GM12801 (cell line): ENCODE data around the gene DNMT1.

Experiments used
- CTCF ChIP-seq: IDR thresholded peaks from one replicate; pipeline ENCODE4 v1.5.1; 2011; ENCODE audit warnings: control low read depth; ENCODE audit not compliant: insufficient read length; ENCODE audit errors: extremely low read depth

DNMT1 gene

GRCh38 chr19:10104665-10105508 lies 89.9 kb downstream of the DNMT1 start:
- no peak for TF ChIP-seq CTCF

GRCh38 chr19:10104130-10104513 lies 90.6 kb downstream of the DNMT1 start:
- no peak for TF ChIP-seq CTCF

GRCh38 chr19:10102787-10103236 lies 91.9 kb downstream of the DNMT1 start:
- no peak for TF ChIP-seq CTCF

GRCh38 chr19:10100163-10100785 lies 94.5 kb downstream of the DNMT1 start:
- no peak for TF ChIP-seq CTCF

- TF ChIP-seq CTCF = no peak
Observed at GRCh38 chr19:10096615-10096963, 98.2 kb downstream of the DNMT1 start.

- TF ChIP-seq CTCF = no peak
Observed at GRCh38 chr19:10095948-10096614, 98.7 kb downstream of the DNMT1 start.

GRCh38 chr19:10095622-10095947 lies 99.2 kb downstream of the DNMT1 start:
- no peak for TF ChIP-seq CTCF
